GM19099 (cell line): Measurements from ENCODE around the gene CTNNA1.

Experiments
- POLR2A ChIP-seq: IDR thresholded peaks from 3 replicates; pipeline ENCODE4 v1.6.1; 2011; ENCODE audit warnings: low read depth; ENCODE audit not compliant: insufficient read length; ENCODE audit errors: extremely low read depth

Gene CTNNA1

DNA sequence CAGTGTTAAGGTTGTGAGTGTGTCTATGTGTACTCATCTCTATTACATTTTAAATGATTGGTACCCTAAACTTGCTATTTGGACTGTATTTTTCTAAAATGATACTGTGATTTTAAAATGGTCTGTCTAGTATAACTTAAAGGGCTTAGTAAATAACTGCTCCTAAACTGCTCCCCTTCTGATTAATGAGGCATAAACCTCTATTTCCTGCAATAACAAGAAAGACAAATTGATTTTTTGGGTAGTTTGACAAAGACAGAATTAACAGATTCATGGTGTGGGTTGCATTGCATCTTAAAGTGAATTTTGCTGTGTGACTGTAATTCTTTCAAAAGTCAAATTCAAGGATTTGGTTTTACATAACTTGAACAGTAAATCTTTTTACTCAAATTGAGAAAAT, 130.0 kb downstream of the CTNNA1 start:
- no peak for TF ChIP-seq POLR2A

DNA sequence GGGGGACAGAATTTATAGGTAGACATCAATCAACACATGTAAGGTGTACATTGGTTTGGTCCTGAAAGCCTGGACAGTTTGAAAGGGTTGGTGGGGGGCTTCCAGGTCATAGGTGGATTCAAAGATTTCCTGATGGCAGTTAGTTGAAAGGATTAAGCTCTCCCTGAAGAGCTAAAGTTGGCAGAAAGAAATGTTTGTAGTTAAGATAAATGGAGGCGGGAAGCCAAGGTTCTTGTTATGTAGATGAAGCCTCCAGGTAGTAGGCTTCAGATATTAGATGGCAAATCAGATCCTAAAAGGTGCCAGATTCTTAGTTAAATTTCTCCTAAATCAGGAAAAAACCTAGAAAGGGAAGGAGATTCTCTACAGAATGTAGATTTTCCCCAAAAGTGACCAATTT, 130.9 kb downstream of the CTNNA1 start:
- no peak for TF ChIP-seq POLR2A

DNA sequence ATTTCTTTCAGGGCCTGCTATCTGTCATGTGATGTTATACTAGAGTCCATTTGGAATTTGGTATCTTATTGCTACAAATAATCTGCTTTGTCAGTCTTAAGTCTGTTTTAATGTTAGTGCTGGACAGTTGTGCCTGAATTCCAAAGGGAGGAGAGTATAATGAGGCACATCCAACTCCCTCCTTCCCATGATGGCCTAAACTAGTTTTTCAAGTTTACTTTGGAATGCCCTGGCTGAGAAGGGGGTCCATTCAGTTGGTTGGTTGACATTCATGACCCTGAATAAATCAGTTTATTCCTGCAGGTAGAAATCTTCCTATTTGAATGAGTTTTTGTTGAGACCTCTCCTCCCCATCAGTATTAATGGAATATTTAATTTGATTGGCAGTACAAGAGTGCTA, 131.3 kb downstream of the CTNNA1 start:
- TF ChIP-seq POLR2A, result no peak

DNA sequence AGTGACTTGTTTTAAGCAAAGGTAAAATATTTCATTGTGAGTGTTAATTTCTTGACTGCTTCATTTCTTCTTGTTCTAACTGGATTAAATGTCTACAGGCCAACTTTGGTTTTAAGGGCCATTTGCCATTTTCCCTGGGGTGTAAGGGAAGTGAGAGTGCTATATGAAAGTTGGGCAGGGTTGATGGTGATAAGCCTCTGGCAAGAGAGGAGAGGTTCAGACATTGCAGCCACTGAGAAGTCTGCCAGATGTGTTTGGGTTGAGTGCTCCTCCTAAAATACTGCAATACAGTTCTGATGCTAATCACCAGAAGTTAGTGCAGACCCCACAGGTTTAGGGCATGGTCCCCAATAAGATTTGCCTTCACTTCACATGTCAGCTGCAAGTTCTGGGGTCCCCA, 136.8 kb downstream of the CTNNA1 start:
- no peak for TF ChIP-seq POLR2A

DNA sequence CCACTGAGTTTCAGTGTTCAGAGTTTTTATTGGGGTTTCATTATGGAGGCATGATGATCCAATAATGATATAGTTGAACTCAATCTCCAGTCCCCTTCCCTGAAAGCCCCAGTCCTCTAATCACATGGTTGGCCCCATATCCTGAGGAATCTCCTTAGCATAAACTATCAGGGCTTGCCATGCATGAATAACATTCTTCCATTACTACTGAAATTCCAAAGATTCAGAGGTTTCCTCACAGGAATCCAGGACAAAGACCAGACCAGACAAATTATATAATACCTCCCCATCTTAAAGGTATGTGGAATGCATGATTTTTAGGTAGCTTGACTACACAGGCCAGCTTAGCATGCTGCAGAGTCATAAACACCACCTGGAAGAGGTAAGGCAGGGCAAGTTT, 137.4 kb downstream of the CTNNA1 start:
- no peak for TF ChIP-seq POLR2A

DNA sequence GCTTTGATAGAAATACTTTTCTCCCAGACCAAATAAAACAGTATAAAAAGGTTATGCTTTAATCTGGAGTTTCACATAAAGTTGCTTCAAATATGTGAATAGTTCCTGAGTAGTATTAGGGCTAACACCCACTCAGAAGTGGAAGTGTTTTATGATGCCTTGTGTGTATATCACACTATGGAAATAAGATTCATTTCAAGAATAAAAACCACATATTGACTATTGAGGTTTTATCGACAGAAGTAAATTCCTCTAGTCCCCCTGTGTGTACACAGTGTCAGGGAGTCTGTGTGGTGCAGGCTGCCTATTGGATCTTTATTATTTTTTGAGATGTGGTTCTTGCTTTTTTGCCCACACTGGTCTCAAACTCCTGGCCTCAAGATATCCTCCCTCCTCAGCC, 142.7 kb downstream of the CTNNA1 start:
- TF ChIP-seq POLR2A, result no peak

DNA sequence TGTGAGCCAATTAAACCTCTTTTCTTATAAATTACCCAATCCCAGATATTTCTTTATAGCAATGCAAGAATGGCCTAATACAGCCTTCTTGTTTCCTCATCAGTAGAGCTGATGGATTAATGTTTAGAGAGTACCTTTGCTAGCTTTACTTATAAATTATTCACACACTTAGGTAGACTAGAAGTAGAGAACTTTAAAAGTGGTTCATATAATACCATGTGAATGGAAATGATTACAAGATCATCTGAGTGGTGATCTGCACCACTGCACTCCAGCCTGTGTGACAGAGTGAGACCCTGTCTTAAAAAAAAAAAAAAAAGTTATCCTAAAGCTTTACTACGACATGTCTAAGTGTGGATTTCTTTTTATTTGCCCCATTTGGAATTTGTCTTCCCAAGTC, 145.1 kb downstream of the CTNNA1 start:
- TF ChIP-seq POLR2A, result no peak

DNA sequence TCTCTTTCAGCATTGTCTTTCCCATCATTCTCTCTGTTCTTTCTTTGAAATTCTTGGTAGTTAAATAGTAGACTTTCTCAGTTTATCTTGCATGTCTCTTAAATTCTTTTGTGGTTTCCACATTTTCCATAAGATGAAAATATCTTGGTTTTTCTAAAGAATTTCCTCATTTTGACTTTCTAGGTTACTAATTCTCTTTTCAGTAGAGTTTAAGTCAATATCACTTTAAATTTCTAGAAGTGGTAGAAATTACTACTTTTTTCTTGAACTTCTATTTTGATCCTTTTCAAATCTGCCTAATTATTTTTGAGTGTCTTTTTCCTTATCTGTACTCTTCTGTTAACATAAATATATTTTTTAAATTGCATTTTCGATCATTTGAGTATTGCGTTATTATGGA, 145.5 kb downstream of the CTNNA1 start:
- no peak for TF ChIP-seq POLR2A

DNA sequence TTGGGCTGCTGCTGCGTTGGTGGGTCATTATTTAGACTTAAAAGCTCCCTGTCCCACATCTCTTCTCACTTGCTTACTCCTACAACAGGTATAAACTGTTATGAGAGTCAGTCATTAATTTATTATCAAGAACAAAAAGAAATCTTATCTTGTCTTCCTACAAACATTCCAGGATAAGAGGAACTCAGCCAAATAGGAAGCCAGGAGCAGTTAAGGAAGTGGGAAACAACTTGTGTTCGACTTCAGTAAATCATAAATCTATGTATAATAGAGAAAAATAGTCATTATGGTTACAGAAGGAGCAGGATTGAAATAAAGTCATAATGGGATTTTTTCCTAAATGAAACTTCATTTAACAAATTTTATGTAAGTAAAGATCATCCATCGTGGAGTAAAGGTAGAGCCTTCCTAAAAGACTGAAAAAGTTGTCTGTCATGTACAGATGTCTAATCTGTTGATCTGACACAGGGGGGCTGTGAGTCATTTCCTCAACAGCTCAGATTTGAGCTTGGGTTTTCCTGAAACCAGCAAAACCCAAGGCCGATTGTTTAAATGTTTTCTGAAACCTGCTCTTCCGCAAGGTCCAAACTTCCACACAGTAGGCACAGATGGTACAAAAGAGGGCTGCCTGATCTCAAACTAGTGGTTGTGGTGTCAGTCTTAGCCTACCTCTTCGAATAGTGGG, 147.2 kb downstream of the CTNNA1 start:
- TF ChIP-seq POLR2A, result no peak

DNA sequence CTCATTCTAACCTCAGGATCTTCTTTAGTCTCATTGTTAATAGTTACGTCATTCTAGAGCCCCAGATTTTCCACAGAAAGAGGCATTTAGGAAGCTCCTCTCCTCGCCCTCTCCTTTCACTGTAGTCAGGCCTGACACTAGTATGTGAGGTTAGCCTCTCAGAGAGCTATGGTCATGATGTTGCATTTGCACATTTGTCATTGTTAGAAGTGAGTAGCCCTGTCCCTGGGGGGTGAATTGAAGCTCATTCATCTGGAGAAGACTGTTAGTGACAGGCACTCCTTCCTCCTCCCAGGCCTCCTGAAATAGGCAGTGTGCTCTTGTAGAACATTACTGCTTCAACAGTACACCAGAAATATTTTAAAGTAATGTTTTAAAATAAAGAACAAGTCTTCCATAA, 148.5 kb downstream of the CTNNA1 start:
- TF ChIP-seq POLR2A, result no peak

DNA sequence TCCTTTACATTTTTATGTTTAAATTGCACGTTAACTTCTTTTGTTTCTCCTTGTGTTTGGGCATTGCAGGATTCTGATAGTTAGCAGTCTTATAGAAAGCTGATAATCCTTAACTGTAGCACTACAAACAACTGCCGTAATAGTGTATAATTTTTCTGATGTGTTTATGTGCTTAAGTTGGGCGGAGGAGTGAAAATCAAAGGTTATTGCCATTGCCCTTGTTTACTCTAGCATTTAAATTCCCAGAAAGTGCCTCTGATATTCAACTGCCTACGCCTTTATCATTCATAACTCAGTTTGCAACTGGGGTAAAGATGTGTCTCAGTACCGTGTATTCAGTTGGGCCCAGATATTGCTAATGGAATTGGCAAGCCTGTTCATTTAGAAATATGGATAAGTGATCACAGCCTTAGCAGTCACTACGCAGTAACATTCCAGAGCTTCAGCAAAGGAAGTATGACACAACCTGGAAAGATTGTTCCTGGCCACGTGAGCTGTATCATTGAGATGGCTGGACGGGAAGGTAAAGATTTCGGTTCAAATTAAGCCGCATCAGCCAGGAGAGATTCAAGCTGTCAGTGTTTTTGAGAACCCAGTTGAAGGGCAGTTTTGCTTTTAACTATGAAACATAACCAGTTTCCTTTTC, 150.0 kb downstream of the CTNNA1 start:
- TF ChIP-seq POLR2A, result no peak

DNA sequence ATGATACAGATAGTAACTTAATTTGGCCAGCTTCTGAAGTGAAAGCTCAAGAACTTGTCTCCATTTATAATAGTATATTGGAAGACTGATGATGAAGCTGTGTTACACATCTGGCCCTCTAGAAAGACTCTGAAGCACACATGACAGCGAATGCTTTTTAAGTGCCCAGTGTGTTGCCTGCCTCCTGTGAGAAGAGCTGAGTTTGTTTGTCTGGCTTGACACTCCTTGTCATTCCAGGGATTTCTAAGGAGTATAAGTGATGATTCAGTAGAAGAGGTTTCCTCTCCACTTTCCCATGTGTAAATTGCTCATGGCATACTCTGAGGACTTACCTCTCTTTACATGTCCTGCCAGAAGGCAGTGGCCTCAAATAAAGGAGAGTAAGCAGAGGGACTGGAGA, 152.3 kb downstream of the CTNNA1 start:
- no peak for TF ChIP-seq POLR2A

DNA sequence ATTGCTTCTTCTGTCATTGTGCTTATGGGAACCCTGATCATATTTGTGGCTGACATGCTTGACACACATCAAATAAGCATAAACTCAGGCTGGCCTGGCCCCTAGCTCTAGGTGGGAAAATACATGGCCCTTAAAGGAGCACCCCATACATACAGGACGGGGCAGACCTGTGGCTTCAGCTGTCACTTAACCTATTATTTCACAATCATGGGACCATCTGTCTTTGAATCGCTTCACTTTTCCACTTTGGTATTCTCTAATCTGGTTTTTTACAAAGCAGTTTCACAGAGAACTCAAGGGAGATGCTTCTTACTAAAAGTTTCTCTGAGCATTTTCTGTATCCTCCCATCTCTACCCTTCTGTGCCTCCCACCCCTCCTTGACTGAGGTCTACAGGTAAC, 156.5 kb downstream of the CTNNA1 start:
- TF ChIP-seq POLR2A, result no peak

DNA sequence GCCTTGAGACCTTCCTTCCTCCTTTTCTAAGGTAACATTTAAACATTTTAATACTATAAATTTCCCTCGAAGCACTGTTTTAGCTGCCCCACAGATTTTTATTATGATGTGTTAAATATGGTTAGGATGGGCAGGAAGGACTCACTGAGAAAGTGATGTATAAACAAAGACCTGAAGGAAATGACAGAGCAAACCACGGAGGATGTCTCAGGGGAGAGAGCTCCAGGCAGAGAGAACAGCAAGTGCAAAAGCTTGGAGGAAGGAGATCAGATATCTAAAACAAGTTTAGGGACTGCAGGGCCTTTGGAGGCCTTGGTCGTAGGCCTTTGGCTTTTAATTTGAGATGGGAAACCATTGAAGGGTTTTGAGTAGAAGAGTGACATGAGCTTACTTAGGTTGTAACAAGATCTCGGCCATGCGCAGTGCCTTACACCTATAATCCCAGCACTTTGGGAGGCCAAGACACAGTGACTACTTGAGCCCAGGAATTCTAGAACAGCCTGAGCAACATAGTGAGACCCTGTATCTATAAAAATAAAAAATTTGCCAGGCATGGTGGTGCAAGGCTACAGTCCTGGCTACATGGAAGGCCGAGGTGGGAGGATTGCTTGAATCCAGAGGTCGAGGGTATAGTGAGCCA, 157.4 kb downstream of the CTNNA1 start:
- TF ChIP-seq POLR2A, result no peak

DNA sequence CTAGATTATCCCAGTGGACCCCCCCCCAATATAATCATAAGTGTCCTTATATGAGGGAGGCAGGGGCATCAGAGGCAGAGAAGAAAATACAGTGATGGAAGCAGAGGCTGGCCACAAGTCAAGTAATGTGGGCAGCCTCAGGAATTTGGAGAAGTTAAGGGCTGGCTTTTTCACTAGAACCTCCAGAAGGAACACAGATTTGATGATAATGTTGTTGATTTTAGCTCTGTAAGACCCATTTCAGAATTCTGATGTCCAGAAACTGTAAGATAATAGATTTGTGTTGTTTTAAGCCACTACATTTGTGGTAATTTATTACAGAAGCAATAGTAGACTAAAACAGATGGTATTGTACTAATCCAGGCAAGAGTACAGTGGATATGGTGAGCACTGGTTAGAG, 158.2 kb downstream of the CTNNA1 start:
- TF ChIP-seq POLR2A, result no peak

DNA sequence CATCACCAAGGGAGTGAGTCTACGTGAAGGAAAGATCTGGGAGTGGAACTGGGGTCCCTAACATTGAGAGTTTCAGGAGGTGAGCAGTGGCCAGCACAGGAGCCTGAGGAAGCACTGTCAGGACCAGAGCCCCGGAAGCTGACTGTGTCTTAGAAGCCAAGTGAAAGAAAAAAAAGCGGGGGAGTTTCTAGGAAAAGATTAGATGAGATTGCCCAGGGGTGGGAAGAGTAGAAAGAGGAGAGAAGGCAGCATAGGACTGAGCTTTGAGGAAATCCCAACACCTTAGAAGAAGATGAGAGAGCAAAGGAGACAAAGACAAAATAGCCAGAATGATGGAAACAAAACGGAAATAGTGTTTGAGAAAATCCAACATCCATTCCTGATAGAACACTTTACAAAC, 158.9 kb downstream of the CTNNA1 start:
- TF ChIP-seq POLR2A, result no peak
